HG02763 (cell line): ENCODE data around the gene SHOC2.

ENCODE experiments used
- ATAC-seq: cut with Tn5 transposase; IDR thresholded peaks from one replicate; pipeline ENCODE4 v1.9.1; 2021; ENCODE audit warnings: mild to moderate bottlenecking, moderate library complexity; ENCODE audit not compliant: unreplicated experiment

Gene SHOC2

GRCh38 chr10:110978204-110978603 is 58.8 kb downstream of the SHOC2 start:
- ATAC-seq = no peak

- no peak for ATAC-seq
Observed at GRCh38 chr10:110979611-110980010, 60.2 kb downstream of the SHOC2 start.

DNA sequence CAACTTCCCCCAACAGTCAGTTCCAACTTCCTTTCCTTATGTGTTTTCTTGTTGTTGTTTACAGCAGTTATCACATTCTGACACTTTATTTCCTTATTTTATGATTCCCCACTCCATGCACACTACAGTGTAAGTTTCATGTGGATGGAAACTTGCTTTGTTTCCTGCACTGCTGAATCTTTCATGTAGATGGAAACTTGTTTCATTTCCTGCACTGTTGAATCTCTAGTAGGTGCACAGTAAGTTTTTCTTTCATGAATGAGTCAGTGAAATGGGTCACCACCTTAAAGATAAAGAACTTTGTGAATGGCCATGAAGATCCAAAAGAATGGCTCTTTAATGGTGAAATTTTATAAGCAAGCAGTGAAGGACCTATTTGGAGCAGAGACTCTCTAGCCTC is 61.4 kb downstream of the SHOC2 start:
- ATAC-seq = no peak

DNA sequence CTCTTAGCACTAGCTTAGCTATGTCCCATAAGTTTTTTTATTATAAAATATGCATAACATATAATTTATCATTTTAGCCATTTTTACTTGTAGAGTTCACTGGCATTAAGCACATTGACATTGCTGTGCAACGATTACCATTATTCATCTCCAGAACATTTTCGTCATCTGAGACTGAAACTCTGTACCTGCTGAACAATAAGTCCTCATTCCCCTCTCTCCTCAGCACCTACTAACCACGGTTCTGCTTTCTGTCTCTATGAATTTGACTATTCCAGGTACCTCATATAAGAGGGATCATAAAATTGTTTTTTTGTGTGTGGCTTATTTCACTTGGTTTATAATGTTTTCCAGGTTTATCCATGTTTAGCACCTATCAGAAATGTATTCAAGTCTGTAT is 64.1 kb downstream of the SHOC2 start:
- no peak for ATAC-seq

GRCh38 chr10:110985497-110986275 is 66.3 kb downstream of the SHOC2 start:
- ATAC-seq = no peak

- no peak for ATAC-seq
Observed at GRCh38 chr10:110989016-110989415, 69.6 kb downstream of the SHOC2 start.

DNA sequence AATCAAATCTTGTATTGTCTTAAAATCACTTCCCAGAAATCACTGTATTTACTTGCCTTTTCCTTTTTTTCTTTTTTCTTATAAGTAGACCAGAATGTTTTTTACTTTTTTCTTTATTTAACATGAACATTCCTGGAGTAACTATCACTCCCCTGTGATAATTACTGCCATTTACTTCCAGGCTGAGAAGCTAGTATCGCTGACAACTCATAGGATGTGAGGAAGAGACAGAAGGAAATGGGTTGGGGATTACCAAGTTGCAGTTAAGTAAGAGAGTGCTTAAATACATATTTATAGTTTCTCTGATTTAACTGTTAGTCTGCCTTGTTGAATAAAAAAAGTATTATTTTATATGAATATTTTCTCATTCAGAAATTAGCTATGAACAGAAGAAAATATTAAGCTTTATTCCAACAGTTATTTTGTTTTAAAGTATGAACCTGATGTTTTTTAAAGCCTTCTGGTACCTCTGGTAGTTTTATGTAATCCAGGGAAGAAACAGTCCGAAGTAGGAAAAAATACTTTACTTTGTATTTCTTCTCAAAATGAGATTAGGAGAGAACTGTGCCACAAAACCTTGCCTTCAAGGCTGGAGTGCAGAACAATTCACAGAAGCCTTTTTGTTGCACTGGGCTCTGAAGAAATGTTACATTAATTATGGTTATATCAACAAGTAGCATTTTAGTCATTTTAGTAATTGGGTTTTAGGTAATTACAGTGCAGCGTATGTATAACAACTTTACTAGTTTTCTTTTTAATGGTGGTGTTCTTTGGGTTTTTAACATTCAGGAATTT is 72.8 kb downstream of the SHOC2 start:
- no peak for ATAC-seq

DNA sequence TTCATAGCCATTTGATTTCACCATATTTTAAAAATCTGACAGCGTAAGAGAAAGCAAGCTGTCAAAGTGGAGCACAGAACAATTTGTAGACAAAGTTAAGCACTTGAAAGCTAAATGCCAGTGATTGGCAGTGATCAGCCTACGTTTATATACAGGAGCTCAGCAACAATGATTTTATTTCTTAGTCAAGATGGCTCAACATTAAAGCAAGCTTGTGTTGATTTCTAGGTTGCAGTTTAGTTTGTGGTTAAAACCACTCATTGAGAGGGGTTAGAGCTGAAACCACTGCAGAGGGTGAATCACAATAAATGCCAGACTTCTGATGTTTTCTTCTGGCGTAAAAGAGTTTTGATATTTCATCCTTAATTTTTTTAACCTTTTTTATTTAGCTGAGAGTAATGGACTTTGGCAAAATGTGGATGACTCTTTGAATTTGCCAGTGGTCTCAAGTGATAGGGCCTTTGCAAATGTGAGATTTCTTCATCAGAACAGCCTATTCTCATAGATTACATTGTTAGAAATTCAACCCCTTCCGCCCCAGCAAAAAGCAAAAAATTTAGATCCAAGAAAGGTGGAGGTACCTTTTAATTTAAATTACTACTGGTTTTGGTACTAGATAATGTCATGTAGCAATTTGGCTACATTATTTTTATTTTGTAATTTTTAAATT is 73.8 kb downstream of the SHOC2 start:
- ATAC-seq = no peak

- no peak for ATAC-seq
Observed at GRCh38 chr10:110994406-110995086, 75.1 kb downstream of the SHOC2 start.

- ATAC-seq = no peak
Observed at GRCh38 chr10:110995301-110995700, 75.9 kb downstream of the SHOC2 start.

- no peak for ATAC-seq
Observed at GRCh38 chr10:110996256-110996655, 76.9 kb downstream of the SHOC2 start.

- no peak for ATAC-seq
Observed at GRCh38 chr10:111004016-111004415, 84.6 kb downstream of the SHOC2 start.

GRCh38 chr10:111007486-111007885 is 88.1 kb downstream of the SHOC2 start:
- no peak for ATAC-seq

GRCh38 chr10:111015181-111015580 is 95.8 kb downstream of the SHOC2 start:
- no peak for ATAC-seq

DNA sequence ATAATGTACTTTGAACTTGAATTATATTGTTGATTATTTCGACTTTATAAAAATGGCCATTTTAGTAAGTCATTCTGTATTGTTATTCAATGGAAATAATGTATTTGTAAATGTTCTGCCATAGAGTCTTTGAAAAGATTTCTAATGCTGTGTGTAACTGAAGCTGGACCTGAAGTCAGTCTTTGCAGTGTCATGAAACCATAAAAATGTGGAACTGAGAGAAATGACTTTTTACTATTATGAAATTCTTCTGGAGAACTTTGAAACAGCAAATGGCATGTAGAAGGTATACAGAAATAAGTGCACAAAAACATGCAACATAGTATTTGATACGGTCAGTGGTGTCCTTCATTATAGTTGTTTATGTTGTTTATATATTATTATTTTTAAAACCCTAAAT is 97.7 kb downstream of the SHOC2 start:
- no peak for ATAC-seq

DNA sequence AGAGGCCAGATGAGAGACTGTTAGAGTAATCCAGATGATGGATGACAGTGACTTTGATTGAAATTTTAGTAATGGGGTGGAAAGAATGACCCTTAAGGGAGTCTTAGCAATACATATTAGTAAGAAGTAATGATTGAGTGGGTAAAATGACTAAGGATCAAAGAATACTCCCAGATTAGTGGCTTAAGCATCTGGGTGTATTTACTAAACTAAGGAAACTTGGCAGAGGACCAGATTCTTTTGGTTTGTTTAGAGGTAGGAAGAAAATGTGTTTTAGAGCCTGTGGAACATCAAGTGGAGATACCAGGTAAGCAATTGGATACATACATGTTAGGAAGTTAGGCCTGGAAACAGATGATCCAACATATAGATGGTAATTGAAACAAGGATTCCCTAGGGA is 98.6 kb downstream of the SHOC2 start:
- ATAC-seq = no peak

DNA sequence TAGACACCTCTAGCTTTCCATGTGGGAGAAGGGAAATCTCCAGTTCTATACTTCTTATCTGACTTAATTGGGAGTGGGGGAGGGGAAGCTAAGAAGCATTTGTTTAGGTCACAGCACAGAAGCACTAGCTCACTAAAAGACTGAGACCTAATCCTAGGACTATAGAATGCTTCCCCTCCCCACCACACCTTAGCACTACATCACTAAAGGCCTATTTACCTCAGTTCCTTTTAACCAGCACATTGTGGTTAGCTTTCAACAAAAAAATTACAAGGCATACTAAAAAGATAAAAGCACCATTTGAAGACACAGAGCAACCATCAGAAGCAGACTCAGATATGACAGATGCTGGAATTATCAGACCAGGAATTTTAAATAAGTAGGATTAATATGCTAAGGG is 103.7 kb downstream of the SHOC2 start:
- no peak for ATAC-seq

DNA sequence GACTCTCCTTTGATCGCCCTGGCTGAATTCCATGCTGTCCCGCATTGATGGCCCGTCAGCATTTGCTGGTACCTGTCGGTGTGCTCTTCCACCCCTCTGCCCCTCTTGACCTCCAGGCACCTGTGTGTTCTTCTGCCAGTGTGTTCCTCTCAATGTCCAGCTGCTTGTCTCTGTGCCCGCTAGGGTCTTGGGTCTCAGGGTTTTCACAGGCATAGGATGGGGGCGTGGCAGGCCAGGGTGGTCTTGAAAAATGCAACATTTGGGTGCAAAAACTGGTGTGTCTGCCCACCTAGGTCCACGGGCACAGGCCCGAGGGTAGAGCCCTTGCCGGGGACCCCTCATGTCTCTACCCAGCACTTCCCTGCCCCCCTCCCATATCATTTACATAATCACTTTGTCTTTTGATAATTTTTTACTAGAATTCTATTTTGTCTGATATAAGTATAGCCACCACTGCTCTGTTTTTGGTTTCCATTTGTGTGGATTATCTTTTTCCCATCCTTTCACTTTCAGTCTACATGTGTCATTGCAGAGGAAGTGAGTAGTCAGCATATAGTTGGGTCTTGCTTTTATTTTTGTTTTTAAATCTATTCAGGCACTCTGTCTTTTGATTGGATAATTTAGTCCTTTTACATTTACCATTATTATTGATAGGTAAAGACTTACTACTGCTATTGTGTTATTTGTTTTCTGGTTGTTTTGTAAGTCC is 110.8 kb downstream of the SHOC2 start:
- no peak for ATAC-seq

- ATAC-seq = no peak
Observed at GRCh38 chr10:111034598-111035310, 115.3 kb downstream of the SHOC2 start.

DNA sequence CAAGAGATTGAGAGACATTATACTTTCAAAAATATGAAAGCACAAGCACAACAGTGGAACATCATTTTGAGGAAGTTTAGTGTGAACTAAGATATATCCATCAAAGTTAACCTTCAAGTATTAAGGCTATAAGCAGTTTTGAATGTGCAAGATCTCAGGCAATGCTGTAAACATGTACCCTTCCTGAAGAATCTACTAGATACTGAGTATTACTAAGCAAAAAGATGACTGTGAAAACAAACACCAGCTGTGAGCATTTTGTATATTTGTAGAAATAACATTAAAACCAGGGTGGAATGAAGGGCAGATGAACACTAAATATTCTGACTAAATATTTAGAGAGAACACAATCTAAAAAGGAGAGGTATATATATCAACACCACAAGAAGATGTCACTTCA is 116.1 kb downstream of the SHOC2 start:
- no peak for ATAC-seq
